ENCODE measurements around the gene DPP10.

DNA sequence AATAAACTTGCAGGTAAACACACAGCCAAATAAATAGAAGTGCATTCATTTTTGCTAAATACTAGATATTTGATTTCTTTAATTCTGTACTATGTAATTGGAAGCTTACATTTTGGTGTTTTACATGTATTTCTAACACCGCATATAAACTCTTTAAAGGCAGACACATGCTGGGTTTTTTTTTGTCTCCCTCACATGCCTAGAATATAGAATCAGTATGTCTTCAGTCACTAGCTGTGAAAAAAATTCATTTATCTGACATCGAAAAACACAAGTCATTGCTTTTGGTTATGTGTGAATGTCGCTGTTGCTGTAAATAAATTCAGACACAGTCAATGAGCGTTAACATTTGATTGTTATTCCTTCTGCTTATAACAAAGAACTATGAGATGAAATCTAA, 1101.0 kb downstream of the DPP10 start:
- TF ChIP-seq POLR2A (IDR thresholded peaks at IDR 0.05; ENCODE audit: low read depth, low read length) (no peak), POLR2AphosphoS5 (IDR thresholded peaks at IDR 0.05; ENCODE audit: low read depth, low read length) (no peak)
